ENCODE data around the gene ZFP92.
A peak's percentile ranks its signal among the peaks of the same experiment; 100 is the strongest.
"Not testable (repeated sequence)": the region's sequence is repeated elsewhere in the genome, so short reads cannot be mapped to it uniquely, and the experiment has no call there.

Gene ZFP92

GRCh38 chrX:153411255-153411987 is at the start of gene ZFP92:
Gene ZFP92, plus strand, starts transcription at chrX:153411472. Its CDS starts 6,851 bp downstream, at chrX:153418323.
- no peak for DNase-seq

GRCh38 chrX:153361781-153362397 is 49.4 kb upstream of the ZFP92 start:
- DNase-seq = no peak

- DNase-seq = no peak
Measured at GRCh38 chrX:153365670-153366069, 45.6 kb upstream of the ZFP92 start.

- no peak for DNase-seq
Measured at GRCh38 chrX:153366119-153366518, 45.2 kb upstream of the ZFP92 start.

GRCh38 chrX:153366878-153367538 is 44.3 kb upstream of the ZFP92 start:
- DNase-seq = no peak

- DNase-seq = no peak
Measured at GRCh38 chrX:153370293-153371055, 40.8 kb upstream of the ZFP92 start.

- no peak for DNase-seq
Measured at GRCh38 chrX:153371256-153371655, 40.0 kb upstream of the ZFP92 start.

GRCh38 chrX:153372949-153373348 is 38.3 kb upstream of the ZFP92 start:
- no peak for DNase-seq

GRCh38 chrX:153374426-153374825 is 36.8 kb upstream of the ZFP92 start:
- DNase-seq = no peak

GRCh38 chrX:153375571-153375970 is 35.7 kb upstream of the ZFP92 start:
- DNase-seq = no peak

GRCh38 chrX:153377727-153378126 is 33.5 kb upstream of the ZFP92 start:
- DNase-seq = no peak

- no peak for DNase-seq
Measured at GRCh38 chrX:153378607-153379006, 32.7 kb upstream of the ZFP92 start.

- no peak for DNase-seq
Measured at GRCh38 chrX:153379508-153379907, 31.8 kb upstream of the ZFP92 start.

GRCh38 chrX:153379971-153380581 is 31.2 kb upstream of the ZFP92 start:
- no peak for DNase-seq

- no peak for DNase-seq
Measured at GRCh38 chrX:153380691-153381090, 30.6 kb upstream of the ZFP92 start.

- peak in 1 of 2 experiments; percentile 45 for DNase-seq
Measured at GRCh38 chrX:153381684-153382532, 29.4 kb upstream of the ZFP92 start.

- DNase-seq = no peak
Measured at GRCh38 chrX:153382563-153383482, 28.4 kb upstream of the ZFP92 start.

- DNase-seq = no peak
Measured at GRCh38 chrX:153384390-153384789, 26.9 kb upstream of the ZFP92 start.

GRCh38 chrX:153384973-153385372 is 26.3 kb upstream of the ZFP92 start:
- not testable (repeated sequence) for DNase-seq

- no peak for DNase-seq
Measured at GRCh38 chrX:153386097-153386496, 25.2 kb upstream of the ZFP92 start.

GRCh38 chrX:153387345-153387744 is 23.9 kb upstream of the ZFP92 start:
- no peak for DNase-seq
